GM12878 (cell line): ENCODE data around the gene PIGX. TPM values are rescaled to one million over a fixed set of nuclear protein-coding genes. Genes with fewer than 3 reads are reported as not detected.

ENCODE experiments used
- ATAC-seq: fragments of 200-7000 bp; cut with Tn5 transposase; 3 replicates; pipeline ENCODE4 v1.9.1; 2020; ENCODE audit warnings: mild to moderate bottlenecking, moderate library complexity
- BruUV-seq: library from RNA; stranded (reverse); fragments of 400-500 nt; replicated peaks from 2 replicates; lab custom pipeline; 2021; lab: Mats Ljungman, UMichigan
- CTCF ChIA-PET: fragments of 300-600 bp; sonication (Branson Sonifier 250); formaldehyde crosslinking; extraction: SDS; loops from one replicate; lab custom pipeline; 2021; ENCODE audit warnings: inconsistent platforms; lab: Yijun Ruan, JAX
- POLR2A ChIA-PET: fragments of 350-600 bp; formaldehyde crosslinking; extraction: SDS; loops from one replicate; lab custom pipeline; 2021; ENCODE audit warnings: inconsistent platforms; lab: Charles Lee
- RAD21 ChIA-PET: fragments of 300-600 bp; sonication (Branson Sonifier 250); formaldehyde crosslinking; loops from one replicate; lab custom pipeline; 2023; ENCODE audit warnings: antibody characterized with exemption; ENCODE audit not compliant: unreplicated experiment; lab: Charles Lee
- SMC1A ChIA-PET: fragments of 300-600 bp; sonication (Branson Sonifier 250); formaldehyde crosslinking; loops from one replicate; lab custom pipeline; 2023; ENCODE audit not compliant: unreplicated experiment, uncharacterized antibody; lab: Charles Lee
- DNase-seq: peaks from one replicate; pipeline ENCODE4 v3.0.0-alpha.2; 2011; ENCODE audit warnings: low read depth, low spot score
- FAIRE-seq: peaks from 3 replicates; lab custom pipeline; 2011; peaks lifted over from hg19 to GRCh38; lab: Jason Lieb, UNC
- H2AFZ ChIP-seq: 2 replicates; pipeline ENCODE4 v1.6.0; 2011; ENCODE audit warnings: low read depth, low read length, control low read depth; ENCODE audit not compliant: control insufficient read depth
- H3K27ac ChIP-seq: 2 replicates; pipeline ENCODE4 v1.5.1; 2011; ENCODE audit warnings: control low read depth; ENCODE audit not compliant: control insufficient read depth, insufficient read depth
- H3K27me3 ChIP-seq, 2 experiments: replicated peaks in 1 of 2; 2 replicates each; pipeline versions ENCODE4 v1.6.0 to v1.6.1; 2011; ENCODE audit warnings: low read length in 1 of 2; ENCODE audit not compliant: control insufficient read depth in 2 of 2, insufficient read depth in 2 of 2
- H3K36me3 ChIP-seq, 2 experiments: 2 replicates each; pipeline ENCODE4 v1.5.1; 2011; ENCODE audit warnings: low read length in 1 of 2; ENCODE audit not compliant: control insufficient read depth in 2 of 2, insufficient read depth in 2 of 2
- H3K4me1 ChIP-seq: 2 replicates; pipeline ENCODE4 v1.6.1; 2011; ENCODE audit warnings: mild to moderate bottlenecking, low read length, moderate library complexity, mixed read lengths; ENCODE audit not compliant: control insufficient read depth, insufficient read depth
- H3K4me2 ChIP-seq: 2 replicates; pipeline ENCODE4 v1.6.0; 2011; ENCODE audit warnings: control low read depth; ENCODE audit not compliant: control insufficient read depth, insufficient read depth
- H3K4me3 ChIP-seq: fragments of 200-600 bp; sonication (generic); 2 replicates; pipeline ENCODE4 v1.5.1; 2016
- H3K79me2 ChIP-seq: 2 replicates; pipeline ENCODE4 v1.6.0; 2011; ENCODE audit warnings: low read length; ENCODE audit not compliant: control insufficient read depth, insufficient read depth
- H3K9ac ChIP-seq: 2 replicates; pipeline ENCODE4 v1.8.0; 2011; ENCODE audit warnings: low read length, control low read depth, mixed read lengths; ENCODE audit not compliant: control insufficient read depth, insufficient read depth
- H3K9me3 ChIP-seq: replicated peaks from 3 replicates; pipeline ENCODE4 v1.5.1; 2011; ENCODE audit warnings: mild to moderate bottlenecking, low read length; ENCODE audit not compliant: control insufficient read depth, insufficient read depth
- H4K20me1 ChIP-seq: 2 replicates; pipeline ENCODE4 v1.6.0; 2011; ENCODE audit not compliant: control insufficient read depth, insufficient read depth
- BMI1 ChIP-seq: fragments of 450-650 bp; IDR thresholded peaks from 2 replicates; pipeline ENCODE4 v1.6.1; 2016; ENCODE audit warnings: mild to moderate bottlenecking, moderate library complexity, borderline replicate concordance
- IKZF1 ChIP-seq: fragments of 450-650 bp; conservative IDR thresholded peaks from 2 replicates; pipeline ENCODE4 v1.6.1; 2017; ENCODE audit warnings: antibody characterized with exemption, mild to moderate bottlenecking
- NR2C1 ChIP-seq: fragments of 450-650 bp; IDR thresholded peaks from 2 replicates; pipeline ENCODE4 v1.6.1; 2017; ENCODE audit warnings: antibody characterized with exemption, mild to moderate bottlenecking, moderate library complexity
- NR2F1 ChIP-seq: fragments of 450-650 bp; conservative IDR thresholded peaks from 2 replicates; pipeline ENCODE4 v1.6.1; 2017; ENCODE audit warnings: mild to moderate bottlenecking
- PAX8 ChIP-seq: fragments of 450-650 bp; IDR thresholded peaks from 2 replicates; pipeline ENCODE4 v1.6.1; 2017; ENCODE audit warnings: mild to moderate bottlenecking, moderate library complexity
- RCOR1 ChIP-seq: conservative IDR thresholded peaks from 2 replicates; pipeline ENCODE4 v1.6.1; 2012; ENCODE audit warnings: low read depth, low read length, improper control_type of control experiment
- SMAD1 ChIP-seq: fragments of 450-650 bp; IDR thresholded peaks from 2 replicates; pipeline ENCODE4 v1.6.1; 2018; ENCODE audit warnings: mild to moderate bottlenecking, low read depth; ENCODE audit not compliant: partially characterized antibody
- SMARCA5 ChIP-seq: fragments of 450-650 bp; IDR thresholded peaks from 2 replicates; pipeline ENCODE4 v1.6.1; 2017; ENCODE audit warnings: mild to moderate bottlenecking
- SREBF2 ChIP-seq: IDR thresholded peaks from 2 replicates; pipeline ENCODE4 v1.6.1; 2012; ENCODE audit warnings: mild to moderate bottlenecking, low read length
- TCF3 ChIP-seq: IDR thresholded peaks from 2 replicates; pipeline ENCODE4 v1.6.1; 2012; ENCODE audit warnings: low read depth, mild to moderate bottlenecking, low read length, borderline replicate concordance; ENCODE audit not compliant: insufficient read depth
- WRNIP1 ChIP-seq: IDR thresholded peaks from 2 replicates; pipeline ENCODE4 v1.6.1; 2011; ENCODE audit warnings: low read depth, low read length, improper control_type of control experiment, borderline replicate concordance
- WGBS: methylation state at CpG from one replicate; pipeline ENCODE4 v1.1.6; 2016; ENCODE audit warnings: low lambda C conversion rate; ENCODE audit not compliant: insufficient replicate concordance, insufficient coverage; ENCODE audit errors: missing lambda C conversion rate; 5-methylcytosine and 5-hydroxymethylcytosine counted together
- in situ Hi-C: fragments of 300-500 bp; cut with MboI; formaldehyde crosslinking; loops from 9 replicates; pipeline ENCODE4 v1.14.3; 2018; ENCODE audit warnings: mixed read lengths
- intact Hi-C: fragments of 100-400 bp; cut with micrococcal nuclease; formaldehyde crosslinking; loops from one replicate; pipeline ENCODE4 v1.14.2; 2022; ENCODE audit not compliant: unreplicated experiment
- polyA plus RNA-seq, 11 experiments: library from polyadenylated mRNA; depleted of rRNA in 4 of 11; unstranded in 6 of 11; stranded (reverse) in 5 of 11; fragments of >200 nt; fragmentation: Nextera tagmentation in 4 of 11; fragmentation: Illumina TruSeq in 1 of 11; extraction: Ambion mirVana in 4 of 11; extraction: Trizol in 1 of 11; gene quantifications; 1 replicate in 1 of 11; 2 replicates in 10 of 11; pipeline versions ENCODE4 v1.2.1 to v1.2.3, GENCODE V29; 2011 to 2016; ENCODE audit warnings: inconsistent platforms in 2 of 11, missing spikeins in 2 of 11, low read depth in 1 of 11
- total RNA-seq, 4 experiments: library from RNA; depleted of rRNA in 3 of 4; stranded (reverse); fragments of >200 nt in 3 of 4; fragmentation: Illumina TruSeq in 1 of 4; extraction: Trizol in 1 of 4; gene quantifications; 2 replicates each; pipeline versions ENCODE4 v1.2.1 to v1.2.3, GENCODE V29; 2013 to 2021

The PIGX gene
- total and polyA plus RNA-seq, 10 of the 15 experiments (the other 5 are each of a cell fraction or from before 2014, with no cell fraction given), result 3.8 to 40.0 (median 22.3) TPM

DNA sequence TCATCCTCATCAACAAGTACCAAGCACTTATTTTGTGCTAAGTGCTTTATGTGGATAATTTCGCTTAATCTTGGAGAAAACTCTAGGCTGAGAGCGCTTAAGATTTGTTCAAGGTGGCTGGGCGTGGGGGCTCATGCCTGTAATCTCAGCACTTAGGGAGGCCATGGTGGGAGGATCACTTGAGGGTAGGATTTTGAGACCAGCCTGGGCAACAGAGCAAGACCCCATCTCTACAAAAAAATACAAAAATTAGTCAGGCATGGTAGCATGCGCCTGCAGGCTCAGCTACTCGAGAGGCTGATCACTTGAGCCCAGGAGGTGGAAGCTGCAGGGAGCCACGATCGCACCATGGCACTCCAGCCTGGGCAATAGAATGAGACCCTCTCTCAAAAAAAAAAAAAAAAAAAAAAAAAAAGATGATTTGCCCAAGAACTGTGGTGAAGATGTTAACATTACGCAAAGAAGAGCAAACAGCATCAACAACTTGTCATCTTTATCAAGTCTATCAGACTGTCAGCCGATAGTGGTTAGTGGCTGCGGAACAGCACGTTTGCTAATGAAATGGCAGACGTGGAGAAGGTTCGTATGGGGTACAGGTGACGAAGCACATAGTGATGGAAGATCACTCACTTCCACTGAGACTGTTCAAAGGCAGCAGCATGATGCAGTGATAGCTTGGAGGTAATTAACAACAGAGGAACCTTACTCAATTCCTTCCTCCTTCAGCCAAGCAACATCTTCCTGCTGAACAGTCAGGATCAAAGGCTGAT, 44.9 kb upstream of the PIGX start:
- no peaks in the 10 kb centered on the region for H3K79me2 ChIP-seq
- H3K27me3 ChIP-seq, result no peaks in the 10 kb centered on the region
- SMC1A ChIA-PET, result no interaction called here
- no peak overlapping the region for H3K4me3 ChIP-seq
- in situ Hi-C loops, result no loop called here
- no peak overlapping the region for H2AFZ ChIP-seq
- no TSS peak for BruUV-seq
- no peaks in the 10 kb centered on the region for H4K20me1 ChIP-seq
- no peak overlapping the region for H3K9ac ChIP-seq
- POLR2A ChIA-PET, result interaction anchor here (0.5 to 0.7 kb wide), 2 partner anchors 57 to 434 kb away, joined by 3 to 7 read pairs; no protein-coding TSS in a partner anchor
- RAD21 ChIA-PET, result no interaction called here
- intact Hi-C loops, result no loop called here
- no peak overlapping the region for H3K27ac ChIP-seq
- peaks cover 4% of the 10 kb centered on the region; the same call in 1 of the 2 replicates for H3K4me1 ChIP-seq
- TF ChIP-seq IKZF1, result no peak
- TF ChIP-seq TCF3, result no peak
- TF ChIP-seq RCOR1, result no peak
- no peak for TF ChIP-seq SMAD1
- no peak for TF ChIP-seq SMARCA5
- no peak for TF ChIP-seq NR2C1
- no peak for TF ChIP-seq NR2F1
- TF ChIP-seq WRNIP1, result no peak
- no peak for TF ChIP-seq BMI1
- no peak for TF ChIP-seq PAX8
- TF ChIP-seq SREBF2, result no peak
- DNase-seq, result no peak
- no peaks in the 10 kb centered on the region for H3K36me3 ChIP-seq
- H3K9me3 ChIP-seq, result no peaks in the 10 kb centered on the region
- no peak overlapping the region for H3K4me2 ChIP-seq
- FAIRE-seq, result peak; percentile 61
- CTCF ChIA-PET, result no interaction called here
- WGBS, result 95% methylated on average over 12 of the region's 14 CpGs
- ATAC-seq, result no peak
